GM12874 (cell line): ENCODE data around the gene GTF3C6.

Source experiments
- TF ChIP-seq, protein P1 (sequence below): IDR thresholded peaks from 2 replicates; pipeline ENCODE4 v1.5.1; 2011; ENCODE audit warnings: low read depth, mild to moderate bottlenecking, control low read depth, low read length, moderate library complexity; ENCODE audit not compliant: insufficient read depth

Gene GTF3C6

DNA sequence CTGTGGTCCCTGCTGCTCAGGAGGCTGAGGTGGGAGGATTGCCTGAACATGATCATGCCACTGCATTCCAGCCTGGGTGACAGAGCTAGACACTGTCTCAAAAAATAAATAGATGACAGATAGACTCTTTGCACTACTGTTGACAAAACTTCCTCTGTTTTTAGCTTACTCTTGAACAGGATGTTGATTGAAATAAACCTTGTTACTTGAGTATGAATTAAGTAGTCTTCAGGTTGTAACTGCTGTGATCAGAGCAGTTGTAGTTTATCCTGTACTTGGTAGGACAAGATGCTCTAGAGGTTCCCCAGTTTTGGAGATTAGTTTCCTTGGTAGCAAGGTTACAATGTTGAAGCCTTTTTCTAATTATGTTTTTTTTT, 1.5 kb downstream of the GTF3C6 start:
- TF ChIP-seq, protein P1, sequence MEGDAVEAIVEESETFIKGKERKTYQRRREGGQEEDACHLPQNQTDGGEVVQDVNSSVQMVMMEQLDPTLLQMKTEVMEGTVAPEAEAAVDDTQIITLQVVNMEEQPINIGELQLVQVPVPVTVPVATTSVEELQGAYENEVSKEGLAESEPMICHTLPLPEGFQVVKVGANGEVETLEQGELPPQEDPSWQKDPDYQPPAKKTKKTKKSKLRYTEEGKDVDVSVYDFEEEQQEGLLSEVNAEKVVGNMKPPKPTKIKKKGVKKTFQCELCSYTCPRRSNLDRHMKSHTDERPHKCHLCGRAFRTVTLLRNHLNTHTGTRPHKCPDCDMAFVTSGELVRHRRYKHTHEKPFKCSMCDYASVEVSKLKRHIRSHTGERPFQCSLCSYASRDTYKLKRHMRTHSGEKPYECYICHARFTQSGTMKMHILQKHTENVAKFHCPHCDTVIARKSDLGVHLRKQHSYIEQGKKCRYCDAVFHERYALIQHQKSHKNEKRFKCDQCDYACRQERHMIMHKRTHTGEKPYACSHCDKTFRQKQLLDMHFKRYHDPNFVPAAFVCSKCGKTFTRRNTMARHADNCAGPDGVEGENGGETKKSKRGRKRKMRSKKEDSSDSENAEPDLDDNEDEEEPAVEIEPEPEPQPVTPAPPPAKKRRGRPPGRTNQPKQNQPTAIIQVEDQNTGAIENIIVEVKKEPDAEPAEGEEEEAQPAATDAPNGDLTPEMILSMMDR, result no peak

DNA sequence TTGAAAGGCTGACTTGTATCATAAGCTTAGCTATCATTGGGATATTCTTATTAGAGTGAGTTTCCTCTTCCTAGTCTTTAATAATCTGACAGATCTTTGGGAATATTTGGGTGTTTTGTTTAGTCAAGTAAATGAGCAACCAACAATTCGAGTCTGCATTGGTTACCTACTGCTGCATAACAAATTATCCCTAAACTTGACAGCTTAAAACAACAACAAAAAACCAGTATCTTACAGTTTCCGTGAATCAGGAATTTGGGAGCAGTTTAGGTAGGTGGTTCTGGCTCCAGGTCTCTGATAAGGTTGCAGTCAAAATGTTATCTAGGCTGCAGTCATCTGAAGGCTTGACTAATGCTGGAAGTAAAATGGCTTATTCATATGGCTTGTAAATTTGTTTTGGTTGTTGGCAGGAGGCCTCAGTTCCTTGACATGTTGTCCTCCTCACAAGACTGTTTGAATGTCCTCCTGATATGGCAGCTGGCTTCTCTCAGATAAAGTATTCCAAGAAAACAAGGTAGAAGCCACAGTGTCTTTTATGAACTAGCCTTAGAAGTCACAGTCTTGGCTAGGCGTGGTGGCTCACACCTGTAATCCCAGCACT, 7.2 kb downstream of the GTF3C6 start:
- TF ChIP-seq, protein P1, result no peak

DNA sequence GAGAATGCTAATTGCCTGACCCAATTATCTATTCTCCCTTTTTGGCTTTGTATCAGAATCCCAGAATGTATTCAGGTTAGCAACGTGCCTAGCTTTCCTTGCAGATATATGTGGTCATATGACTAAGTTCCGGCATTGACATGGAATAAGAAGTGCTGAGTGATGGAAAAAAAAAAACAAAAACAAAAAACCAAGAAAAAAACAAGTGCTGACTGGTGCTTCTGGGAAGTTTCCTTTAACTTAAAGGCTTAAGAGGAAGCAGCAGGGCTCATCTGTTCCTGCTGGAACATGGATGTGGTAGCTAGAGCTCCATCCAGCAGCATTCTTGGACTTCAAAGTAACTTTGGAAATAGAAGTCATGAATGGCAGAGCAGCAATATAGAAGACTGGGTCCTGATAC, 13.0 kb downstream of the GTF3C6 start:
- TF ChIP-seq, protein P1, result no peak

DNA sequence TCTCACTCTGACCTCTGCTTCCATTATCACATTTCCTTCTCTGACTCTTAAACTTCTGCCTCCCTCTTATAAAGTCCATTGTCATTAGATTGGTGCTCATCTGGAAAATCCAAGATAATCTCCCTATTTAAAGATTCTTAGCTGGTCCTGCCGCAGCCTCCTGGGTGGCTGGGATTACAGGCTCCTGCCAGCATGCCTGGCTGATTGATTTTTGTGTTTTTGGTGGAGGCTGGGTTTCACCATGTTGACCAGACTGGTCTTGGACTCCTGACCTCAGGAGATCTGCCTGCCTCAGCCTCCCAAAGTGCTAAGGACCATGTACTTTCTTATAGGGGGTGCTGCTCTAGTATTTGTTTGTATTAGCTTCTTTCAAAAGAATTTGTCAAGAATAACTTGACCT, 18.1 kb downstream of the GTF3C6 start:
- TF ChIP-seq, protein P1, result no peak

DNA sequence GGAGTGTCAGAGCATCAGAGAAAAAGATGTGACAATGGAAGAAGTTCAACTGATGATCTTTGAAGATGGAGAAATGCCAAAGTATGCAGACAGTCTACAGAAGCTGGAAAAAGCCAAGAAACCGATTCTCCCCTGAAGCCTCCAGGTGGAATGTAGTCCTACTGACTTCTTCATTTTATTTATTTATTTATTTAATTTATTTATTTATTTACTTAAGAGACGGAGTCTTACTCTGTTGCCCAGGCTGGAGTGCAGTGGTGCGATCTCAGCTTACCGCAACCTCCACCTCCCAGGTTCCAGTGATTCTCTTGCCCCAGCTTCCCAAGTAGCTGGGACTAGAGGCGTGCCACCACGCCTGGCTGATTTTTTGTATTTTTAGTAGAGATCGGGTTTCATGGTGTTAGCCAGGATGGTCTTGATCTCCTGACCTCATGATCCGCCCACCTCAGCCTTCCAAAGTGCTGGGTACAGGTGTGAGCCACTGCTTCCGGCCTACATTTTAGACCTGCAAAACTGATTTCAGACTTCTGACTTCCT, 21.1 kb downstream of the GTF3C6 start:
- TF ChIP-seq, protein P1, result no peak

DNA sequence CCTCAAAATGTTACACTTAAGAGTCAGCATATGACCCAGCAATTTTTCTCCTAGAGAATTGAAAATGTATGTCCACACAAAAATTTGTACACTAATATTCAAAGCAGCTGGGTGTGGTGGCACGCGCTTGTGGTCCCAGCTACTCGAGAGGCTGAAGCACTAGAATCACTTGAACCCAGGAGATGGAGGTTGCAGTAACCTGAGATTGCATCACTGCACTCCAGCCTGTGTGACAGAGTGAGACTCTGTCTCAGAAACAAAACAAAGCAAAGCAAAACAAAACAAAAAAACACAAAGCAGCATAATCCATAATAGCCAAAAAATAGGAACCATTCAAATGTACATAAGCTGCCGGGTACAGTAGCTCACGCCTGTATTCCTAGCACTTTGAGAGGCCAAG, 21.7 kb downstream of the GTF3C6 start:
- TF ChIP-seq, protein P1, result no peak

DNA sequence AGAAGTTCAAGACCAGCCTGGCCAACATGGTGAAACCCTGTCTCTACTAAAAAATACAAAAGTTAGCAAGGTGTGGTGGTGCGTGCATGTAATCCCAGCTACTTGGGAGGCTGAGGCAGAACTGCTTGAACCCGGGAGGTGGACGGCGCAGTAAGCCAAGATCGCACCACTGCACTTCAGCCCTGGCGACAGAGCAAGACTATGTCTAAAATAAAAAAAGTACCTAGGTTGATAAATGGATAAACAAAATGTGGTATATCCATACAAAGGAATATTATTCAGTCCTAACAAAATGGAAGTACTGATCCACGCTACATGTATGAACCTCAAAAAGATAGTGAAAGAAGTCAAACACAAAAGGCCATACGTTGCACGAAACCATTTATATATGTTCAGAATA, 22.1 kb downstream of the GTF3C6 start:
- TF ChIP-seq, protein P1, result no peak
